ENCODE results near the gene C3orf18. TPM values are rescaled to one million over a fixed set of nuclear protein-coding genes. Genes with fewer than 3 reads are reported as not detected.

The C3orf18 gene
- total RNA-seq, 2 donors from 2014 or later, result 7.8 to 19.0 TPM

- DNase-seq (ENCODE audit: low spot score) (no peak), ATAC-seq (ENCODE audit: insufficient number of reproducible peaks, low FRiP score, low read depth) (no peak)
- Histone ChIP-seq H3K4me3 (no peak overlapping the region), H3K27me3 (replicated peaks; ENCODE audit: insufficient read depth) (no peaks in the 10 kb centered on the region), H3K36me3 (no peaks in the 10 kb centered on the region), H3K9me3 (no peaks in the 10 kb centered on the region), H3K4me1 (ENCODE audit: control insufficient read depth in 1 of 2, low read depth in 2 of 2) (peaks cover 12 to 46% of the 10 kb centered on the region in 2 donors), H3K27ac (no peak overlapping the region)
- TF ChIP-seq CTCF (IDR thresholded peaks at IDR 0.05), result no peak
Measured at GRCh38 chr3:50585919-50586762, 18.6 kb upstream of the C3orf18 start.

- ATAC-seq (ENCODE audit: insufficient number of reproducible peaks, low FRiP score, low read depth) (no peak), DNase-seq (ENCODE audit: low spot score) (no peak)
- H3K4me3 ChIP-seq, result no peak overlapping the region
- H3K9me3 ChIP-seq, result no peaks in the 10 kb centered on the region
- no peaks in the 10 kb centered on the region for H3K27me3 ChIP-seq (replicated peaks; ENCODE audit: insufficient read depth)
- H3K4me1 ChIP-seq (ENCODE audit: control insufficient read depth in 1 of 2, low read depth in 2 of 2), result peaks cover 12 to 49% of the 10 kb centered on the region in 2 donors
- no peak overlapping the region for H3K27ac ChIP-seq
- H3K36me3 ChIP-seq, result peaks cover 9% of the 10 kb centered on the region
- TF ChIP-seq CTCF (IDR thresholded peaks at IDR 0.05), result no peak
Measured at GRCh38 chr3:50584391-50584790, 16.8 kb upstream of the C3orf18 start.

GRCh38 chr3:50583897-50584296, 16.4 kb upstream of the C3orf18 start:
- ATAC-seq (ENCODE audit: insufficient number of reproducible peaks, low FRiP score, low read depth), result no peak
- H3K36me3 ChIP-seq, result peaks cover 9% of the 10 kb centered on the region
- DNase-seq (ENCODE audit: low spot score), result no peak
- no peaks in the 10 kb centered on the region for H3K9me3 ChIP-seq
- peak overlapping the region in 1 of 2 donors; percentile 63 for H3K27ac ChIP-seq
- peaks cover 12 to 49% of the 10 kb centered on the region in 2 donors for H3K4me1 ChIP-seq (ENCODE audit: control insufficient read depth in 1 of 2, low read depth in 2 of 2)
- no peak for TF ChIP-seq CTCF (IDR thresholded peaks at IDR 0.05)
- H3K4me3 ChIP-seq, result no peak overlapping the region
- H3K27me3 ChIP-seq (replicated peaks; ENCODE audit: insufficient read depth), result no peaks in the 10 kb centered on the region

GRCh38 chr3:50582083-50582482, 14.5 kb upstream of the C3orf18 start:
- peaks cover 12 to 35% of the 10 kb centered on the region in 2 donors for H3K4me1 ChIP-seq (ENCODE audit: control insufficient read depth in 1 of 2, low read depth in 2 of 2)
- peaks cover 17% of the 10 kb centered on the region for H3K36me3 ChIP-seq
- H3K4me3 ChIP-seq, result no peak overlapping the region
- H3K9me3 ChIP-seq, result no peaks in the 10 kb centered on the region
- DNase-seq (ENCODE audit: low spot score) (no peak), ATAC-seq (ENCODE audit: insufficient number of reproducible peaks, low FRiP score, low read depth) (no peak)
- peak overlapping the region; percentile 52 to 63 for H3K27ac ChIP-seq
- TF ChIP-seq CTCF (IDR thresholded peaks at IDR 0.05), result no peak
- H3K27me3 ChIP-seq (replicated peaks; ENCODE audit: insufficient read depth), result no peaks in the 10 kb centered on the region

GRCh38 chr3:50581459-50581842, 13.9 kb upstream of the C3orf18 start:
- no peak for TF ChIP-seq CTCF (IDR thresholded peaks at IDR 0.05)
- Histone ChIP-seq H3K27me3 (replicated peaks; ENCODE audit: insufficient read depth) (no peaks in the 10 kb centered on the region), H3K36me3 (peaks cover 17% of the 10 kb centered on the region), H3K4me1 (ENCODE audit: control insufficient read depth in 1 of 2, low read depth in 2 of 2) (peaks cover 12 to 30% of the 10 kb centered on the region in 2 donors), H3K9me3 (no peaks in the 10 kb centered on the region), H3K4me3 (no peak overlapping the region), H3K27ac (peak overlapping the region; percentile 33 to 52)
- ATAC-seq (ENCODE audit: insufficient number of reproducible peaks, low FRiP score, low read depth) (no peak), DNase-seq (ENCODE audit: low spot score) (no peak)

Data from thoracic aorta (tissue), 2 donors.